ENCODE results near the gene AUTS2.

The AUTS2 gene

GRCh38 chr7:69738396-69738951 lies 140.2 kb downstream of the AUTS2 start:
- H3K27ac ChIP-seq (ENCODE audit: low read length), result peak overlapping the region; percentile 24

GRCh38 chr7:69739190-69739589 lies 140.9 kb downstream of the AUTS2 start:
- H3K4me1 ChIP-seq (ENCODE audit: control insufficient read depth in 1 of 2, insufficient read depth in 2 of 2, low read length in 2 of 2), result peaks cover 0 to 28% of the 10 kb centered on the region in 2 donors
- H3K27me3 ChIP-seq (ENCODE audit: low read depth, low read length), result no peaks in the 10 kb centered on the region
- H3K27ac ChIP-seq (ENCODE audit: low read length), result no peak overlapping the region
- H3K9me3 ChIP-seq (ENCODE audit: control insufficient read depth in 1 of 2, low read length in 2 of 2), result no peaks in the 10 kb centered on the region
- H3K4me3 ChIP-seq (ENCODE audit: low read depth in 1 of 2, low read length in 2 of 2), result no peak overlapping the region
- no peaks in the 10 kb centered on the region for H3K36me3 ChIP-seq (ENCODE audit: control insufficient read depth in 1 of 2, insufficient read depth in 2 of 2, low read length in 2 of 2)

More at GRCh38 chr7:69738396-69738951, 140.2 kb downstream of the AUTS2 start:
- no peaks in the 10 kb centered on the region for H3K27me3 ChIP-seq (ENCODE audit: low read depth, low read length)
- no peak overlapping the region for H3K4me3 ChIP-seq (ENCODE audit: low read depth in 1 of 2, low read length in 2 of 2)
- H3K9me3 ChIP-seq (ENCODE audit: control insufficient read depth in 1 of 2, low read length in 2 of 2), result no peaks in the 10 kb centered on the region
- H3K36me3 ChIP-seq (ENCODE audit: control insufficient read depth in 1 of 2, insufficient read depth in 2 of 2, low read length in 2 of 2), result no peaks in the 10 kb centered on the region
- H3K4me1 ChIP-seq (ENCODE audit: control insufficient read depth in 1 of 2, insufficient read depth in 2 of 2, low read length in 2 of 2), result peaks cover 0 to 28% of the 10 kb centered on the region in 2 donors

- H3K36me3 ChIP-seq (ENCODE audit: control insufficient read depth in 1 of 2, insufficient read depth in 2 of 2, low read length in 2 of 2), result no peaks in the 10 kb centered on the region
- no peak overlapping the region for H3K27ac ChIP-seq (ENCODE audit: low read length)
- no peaks in the 10 kb centered on the region for H3K27me3 ChIP-seq (ENCODE audit: low read depth, low read length)
- H3K4me1 ChIP-seq (ENCODE audit: control insufficient read depth in 1 of 2, insufficient read depth in 2 of 2, low read length in 2 of 2), result peaks cover 0 to 28% of the 10 kb centered on the region in 2 donors
- no peaks in the 10 kb centered on the region for H3K9me3 ChIP-seq (ENCODE audit: control insufficient read depth in 1 of 2, low read length in 2 of 2)
- no peak overlapping the region for H3K4me3 ChIP-seq (ENCODE audit: low read depth in 1 of 2, low read length in 2 of 2)
Measured at GRCh38 chr7:69739931-69740431, 141.7 kb downstream of the AUTS2 start.

GRCh38 chr7:69742237-69742636 lies 144.0 kb downstream of the AUTS2 start:
- Histone ChIP-seq H3K36me3 (ENCODE audit: control insufficient read depth in 1 of 2, insufficient read depth in 2 of 2, low read length in 2 of 2) (no peaks in the 10 kb centered on the region), H3K27me3 (ENCODE audit: low read depth, low read length) (no peaks in the 10 kb centered on the region), H3K9me3 (ENCODE audit: control insufficient read depth in 1 of 2, low read length in 2 of 2) (no peaks in the 10 kb centered on the region), H3K27ac (ENCODE audit: low read length) (no peak overlapping the region), H3K4me3 (ENCODE audit: low read depth in 1 of 2, low read length in 2 of 2) (no peak overlapping the region), H3K4me1 (ENCODE audit: control insufficient read depth in 1 of 2, insufficient read depth in 2 of 2, low read length in 2 of 2) (peaks cover 0 to 33% of the 10 kb centered on the region in 2 donors)

GRCh38 chr7:69743436-69743835 lies 145.2 kb downstream of the AUTS2 start:
- H3K4me3 ChIP-seq (ENCODE audit: low read depth in 1 of 2, low read length in 2 of 2), result no peak overlapping the region
- H3K9me3 ChIP-seq (ENCODE audit: control insufficient read depth in 1 of 2, low read length in 2 of 2), result no peaks in the 10 kb centered on the region
- H3K27ac ChIP-seq (ENCODE audit: low read length), result no peak overlapping the region
- no peaks in the 10 kb centered on the region for H3K27me3 ChIP-seq (ENCODE audit: low read depth, low read length)
- peaks cover 0 to 24% of the 10 kb centered on the region in 2 donors for H3K4me1 ChIP-seq (ENCODE audit: control insufficient read depth in 1 of 2, insufficient read depth in 2 of 2, low read length in 2 of 2)
- H3K36me3 ChIP-seq (ENCODE audit: control insufficient read depth in 1 of 2, insufficient read depth in 2 of 2, low read length in 2 of 2), result no peaks in the 10 kb centered on the region

- H3K4me1 ChIP-seq (ENCODE audit: control insufficient read depth in 1 of 2, insufficient read depth in 2 of 2, low read length in 2 of 2), result peaks cover 4 to 19% of the 10 kb centered on the region in 2 donors
- H3K27ac ChIP-seq (ENCODE audit: low read length), result no peak overlapping the region
- no peaks in the 10 kb centered on the region for H3K27me3 ChIP-seq (ENCODE audit: low read depth, low read length)
- H3K4me3 ChIP-seq (ENCODE audit: low read depth in 1 of 2, low read length in 2 of 2), result no peak overlapping the region
- H3K36me3 ChIP-seq (ENCODE audit: control insufficient read depth in 1 of 2, insufficient read depth in 2 of 2, low read length in 2 of 2), result no peaks in the 10 kb centered on the region
- H3K9me3 ChIP-seq (ENCODE audit: control insufficient read depth in 1 of 2, low read length in 2 of 2), result no peaks in the 10 kb centered on the region
Measured at GRCh38 chr7:69744026-69744425, 145.8 kb downstream of the AUTS2 start.

- no peaks in the 10 kb centered on the region for H3K27me3 ChIP-seq (ENCODE audit: low read depth, low read length)
- H3K9me3 ChIP-seq (ENCODE audit: control insufficient read depth in 1 of 2, low read length in 2 of 2), result no peaks in the 10 kb centered on the region
- peaks cover 4 to 6% of the 10 kb centered on the region in 2 donors for H3K4me1 ChIP-seq (ENCODE audit: control insufficient read depth in 1 of 2, insufficient read depth in 2 of 2, low read length in 2 of 2)
- H3K36me3 ChIP-seq (ENCODE audit: control insufficient read depth in 1 of 2, insufficient read depth in 2 of 2, low read length in 2 of 2), result no peaks in the 10 kb centered on the region
- no peak overlapping the region for H3K4me3 ChIP-seq (ENCODE audit: low read depth in 1 of 2, low read length in 2 of 2)
- H3K27ac ChIP-seq (ENCODE audit: low read length), result no peak overlapping the region
Measured at GRCh38 chr7:69746383-69746782, 148.1 kb downstream of the AUTS2 start.

GRCh38 chr7:69747144-69747543 lies 148.9 kb downstream of the AUTS2 start:
- H3K27me3 ChIP-seq (ENCODE audit: low read depth, low read length), result no peaks in the 10 kb centered on the region
- no peaks in the 10 kb centered on the region for H3K36me3 ChIP-seq (ENCODE audit: control insufficient read depth in 1 of 2, insufficient read depth in 2 of 2, low read length in 2 of 2)
- H3K27ac ChIP-seq (ENCODE audit: low read length), result no peak overlapping the region
- no peaks in the 10 kb centered on the region for H3K9me3 ChIP-seq (ENCODE audit: control insufficient read depth in 1 of 2, low read length in 2 of 2)
- peaks cover 4 to 6% of the 10 kb centered on the region in 2 donors for H3K4me1 ChIP-seq (ENCODE audit: control insufficient read depth in 1 of 2, insufficient read depth in 2 of 2, low read length in 2 of 2)
- H3K4me3 ChIP-seq (ENCODE audit: low read depth in 1 of 2, low read length in 2 of 2), result no peak overlapping the region

- no peak overlapping the region for H3K27ac ChIP-seq (ENCODE audit: low read length)
- no peak overlapping the region for H3K4me3 ChIP-seq (ENCODE audit: low read depth in 1 of 2, low read length in 2 of 2)
- no peaks in the 10 kb centered on the region for H3K27me3 ChIP-seq (ENCODE audit: low read depth, low read length)
- H3K4me1 ChIP-seq (ENCODE audit: control insufficient read depth in 1 of 2, insufficient read depth in 2 of 2, low read length in 2 of 2), result peaks cover 4 to 6% of the 10 kb centered on the region in 2 donors
- no peaks in the 10 kb centered on the region for H3K9me3 ChIP-seq (ENCODE audit: control insufficient read depth in 1 of 2, low read length in 2 of 2)
- no peaks in the 10 kb centered on the region for H3K36me3 ChIP-seq (ENCODE audit: control insufficient read depth in 1 of 2, insufficient read depth in 2 of 2, low read length in 2 of 2)
Measured at GRCh38 chr7:69748530-69748929, 150.3 kb downstream of the AUTS2 start.

- Histone ChIP-seq H3K4me1 (ENCODE audit: control insufficient read depth in 1 of 2, insufficient read depth in 2 of 2, low read length in 2 of 2) (peaks cover 4 to 6% of the 10 kb centered on the region in 2 donors), H3K9me3 (ENCODE audit: control insufficient read depth in 1 of 2, low read length in 2 of 2) (no peaks in the 10 kb centered on the region), H3K27me3 (ENCODE audit: low read depth, low read length) (no peaks in the 10 kb centered on the region), H3K36me3 (ENCODE audit: control insufficient read depth in 1 of 2, insufficient read depth in 2 of 2, low read length in 2 of 2) (no peaks in the 10 kb centered on the region), H3K4me3 (ENCODE audit: low read depth in 1 of 2, low read length in 2 of 2) (no peak overlapping the region), H3K27ac (ENCODE audit: low read length) (no peak overlapping the region)
Measured at GRCh38 chr7:69749372-69749979, 151.2 kb downstream of the AUTS2 start.

- Histone ChIP-seq H3K9me3 (ENCODE audit: control insufficient read depth in 1 of 2, low read length in 2 of 2) (no peaks in the 10 kb centered on the region), H3K27ac (ENCODE audit: low read length) (no peak overlapping the region), H3K4me3 (ENCODE audit: low read depth in 1 of 2, low read length in 2 of 2) (no peak overlapping the region), H3K36me3 (ENCODE audit: control insufficient read depth in 1 of 2, insufficient read depth in 2 of 2, low read length in 2 of 2) (no peaks in the 10 kb centered on the region), H3K4me1 (ENCODE audit: control insufficient read depth in 1 of 2, insufficient read depth in 2 of 2, low read length in 2 of 2) (peaks cover 4% of the 10 kb centered on the region in 2 donors), H3K27me3 (ENCODE audit: low read depth, low read length) (no peaks in the 10 kb centered on the region)
Measured at GRCh38 chr7:69749994-69750393, 151.7 kb downstream of the AUTS2 start.

GRCh38 chr7:69751026-69751425 lies 152.8 kb downstream of the AUTS2 start:
- Histone ChIP-seq H3K4me3 (ENCODE audit: low read depth in 1 of 2, low read length in 2 of 2) (no peak overlapping the region), H3K27me3 (ENCODE audit: low read depth, low read length) (no peaks in the 10 kb centered on the region), H3K27ac (ENCODE audit: low read length) (no peak overlapping the region), H3K9me3 (ENCODE audit: control insufficient read depth in 1 of 2, low read length in 2 of 2) (no peaks in the 10 kb centered on the region), H3K4me1 (ENCODE audit: control insufficient read depth in 1 of 2, insufficient read depth in 2 of 2, low read length in 2 of 2) (peaks cover 0 to 4% of the 10 kb centered on the region in 2 donors), H3K36me3 (ENCODE audit: control insufficient read depth in 1 of 2, insufficient read depth in 2 of 2, low read length in 2 of 2) (no peaks in the 10 kb centered on the region)

Data from muscle layer of duodenum (tissue), 2 donors.